PC-3 (cell line): ENCODE results near the gene TSPAN4. TPM values are rescaled to one million over a fixed set of nuclear protein-coding genes. Genes with fewer than 3 reads are reported as not detected.

Experiments used
- ATAC-seq: fragments of 200-7000 bp; cut with Tn5 transposase; 2 replicates; pipeline ENCODE4 v1.9.1; 2020; ENCODE audit warnings: mild to moderate bottlenecking, moderate library complexity
- BruUV-seq: library from RNA; stranded (reverse); fragments of 400-500 nt; replicated peaks from 2 replicates; lab custom pipeline; 2021; lab: Mats Ljungman, UMichigan
- CTCF ChIA-PET: fragments of 300-600 bp; sonication (Branson Sonifier 250); formaldehyde crosslinking; loops from one replicate; lab custom pipeline; 2022; ENCODE audit warnings: antibody characterized with exemption; lab: Charles Lee
- POLR2A ChIA-PET: fragments of 300-600 bp; sonication (Branson Sonifier 250); formaldehyde crosslinking; loops from one replicate; lab custom pipeline; 2022; ENCODE audit warnings: antibody characterized with exemption; ENCODE audit not compliant: unreplicated experiment; lab: Charles Lee
- DNase-seq: peaks from one replicate; pipeline ENCODE4 v3.0.0-alpha.2; 2015
- H2AFZ ChIP-seq: fragments of 300-600 bp; sonication (generic); 2 replicates; pipeline ENCODE4 v1.6.0; 2016; ENCODE audit warnings: antibody characterized with exemption, low read length
- H3F3A ChIP-seq: fragments of 300-600 bp; sonication (generic); one replicate; pipeline ENCODE4 v1.6.0; 2017; ENCODE audit warnings: antibody characterized with exemption, low read length, control low read depth, mild to moderate bottlenecking; ENCODE audit not compliant: unreplicated experiment
- H3K27ac ChIP-seq: fragments of 300-600 bp; sonication (generic); 2 replicates; pipeline ENCODE4 v1.5.1; 2016; ENCODE audit warnings: mild to moderate bottlenecking, low read length
- H3K27me3 ChIP-seq: fragments of 300-600 bp; sonication (generic); 2 replicates; pipeline ENCODE4 v1.6.1; 2016; ENCODE audit warnings: low read length, mixed read lengths
- H3K36me3 ChIP-seq: fragments of 300-600 bp; sonication (generic); 2 replicates; pipeline ENCODE4 v1.6.1; 2016; ENCODE audit warnings: low read depth, mixed run types, low read length, mixed read lengths
- H3K4me1 ChIP-seq: fragments of 300-600 bp; sonication (generic); 2 replicates; pipeline ENCODE4 v1.5.1; 2016; ENCODE audit warnings: low read length; ENCODE audit not compliant: insufficient read depth
- H3K4me2 ChIP-seq: fragments of 300-600 bp; sonication (generic); 2 replicates; pipeline ENCODE4 v1.6.0; 2016; ENCODE audit warnings: low read length
- H3K4me3 ChIP-seq: fragments of 300-600 bp; sonication (generic); 2 replicates; pipeline ENCODE4 v1.5.1; 2016; ENCODE audit warnings: mild to moderate bottlenecking, low read length, mixed read lengths
- H3K79me2 ChIP-seq: fragments of 300-600 bp; sonication (generic); 2 replicates; pipeline ENCODE4 v1.6.1; 2017; ENCODE audit warnings: low read length, mixed read lengths
- H3K9ac ChIP-seq: fragments of 300-600 bp; sonication (generic); 2 replicates; pipeline ENCODE4 v1.6.0; 2016; ENCODE audit warnings: mild to moderate bottlenecking, low read length
- H3K9me2 ChIP-seq: fragments of 300-600 bp; sonication (generic); replicated peaks from 2 replicates; pipeline ENCODE4 v1.6.1; 2016; ENCODE audit warnings: mixed run types, low read length, mixed read lengths
- H3K9me3 ChIP-seq: fragments of 300-600 bp; sonication (generic); 2 replicates; pipeline ENCODE4 v1.6.1; 2016; ENCODE audit warnings: low read length, mixed read lengths
- H4K20me1 ChIP-seq: fragments of 300-600 bp; sonication (generic); 2 replicates; pipeline ENCODE4 v1.6.1; 2016; ENCODE audit warnings: low read length, mixed read lengths
- CTCF ChIP-seq: fragments of 300-600 bp; sonication (generic); conservative IDR thresholded peaks from 2 replicates; pipeline ENCODE4 v1.5.1; 2017; ENCODE audit warnings: antibody characterized with exemption, low read depth, mild to moderate bottlenecking, low read length
- EZH2 ChIP-seq: fragments of 300-600 bp; sonication (generic); IDR thresholded peaks from one replicate; pipeline ENCODE4 v1.6.1; 2017; ENCODE audit warnings: antibody characterized with exemption, mild to moderate bottlenecking, low read length; ENCODE audit not compliant: unreplicated experiment
- EZH2phosphoT487 ChIP-seq: fragments of 300-600 bp; sonication (generic); IDR thresholded peaks from 2 replicates; pipeline ENCODE4 v1.6.1; 2018; ENCODE audit warnings: mild to moderate bottlenecking, antibody characterized with exemption, low read length, borderline replicate concordance
- intact Hi-C: fragments of 100-400 bp; cut with micrococcal nuclease; formaldehyde crosslinking; loops from 2 replicates; pipeline ENCODE4 v1.9.0; 2023
- total RNA-seq: library from RNA; depleted of rRNA; stranded (reverse); fragments of >200 nt; gene quantifications from 2 replicates; pipeline ENCODE4 v1.2.3, GENCODE V29; 2014

Gene TSPAN4
- total RNA-seq, 1 experiment from 2014 or later: 121 TPM

DNA sequence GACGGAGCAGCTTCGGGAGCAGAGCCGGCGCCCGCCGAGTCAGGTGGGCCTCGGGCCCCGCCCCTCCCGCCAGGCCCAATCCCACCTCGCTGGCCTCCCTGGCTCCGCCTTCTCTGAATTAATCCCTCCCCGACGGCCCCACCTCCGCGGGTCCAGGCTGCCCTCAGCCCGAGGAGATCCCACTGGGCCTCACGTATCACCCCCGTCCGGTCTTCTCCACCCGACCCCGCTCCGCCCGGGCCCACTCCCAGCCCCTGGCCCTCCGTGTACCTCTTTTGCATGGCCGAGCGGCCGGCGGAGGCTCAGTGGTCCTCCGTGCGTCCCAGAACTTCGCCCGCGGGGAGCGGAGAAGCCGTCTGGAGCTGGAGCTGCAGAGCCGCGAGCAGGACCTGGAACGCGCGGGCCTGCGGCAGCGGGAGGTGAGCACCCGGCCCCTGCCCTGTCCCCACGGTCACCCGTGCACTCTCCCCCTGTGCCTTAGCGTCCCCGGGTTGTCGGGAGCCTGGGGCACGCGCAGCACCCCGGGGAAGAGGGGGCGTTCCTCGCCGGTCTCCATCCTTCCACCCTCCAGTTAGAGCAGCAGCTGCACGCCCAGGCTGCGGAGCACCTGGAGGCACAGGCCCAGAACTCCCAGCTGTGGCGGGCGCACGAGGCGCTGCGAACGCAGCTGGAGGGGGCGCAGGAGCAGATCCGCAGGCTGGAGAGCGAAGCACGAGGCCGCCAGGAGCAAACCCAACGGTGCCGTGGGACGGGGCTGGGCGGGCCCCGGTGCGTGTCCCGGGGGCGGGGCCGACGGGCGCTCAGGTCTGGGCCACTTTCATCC lies 12.1 kb upstream of the TSPAN4 start:
- no peak overlapping the region for H3K27ac ChIP-seq
- ChIA-PET CTCF (no interaction called here), POLR2A (interaction anchor here (0.6 kb wide), 1 partner anchor 230 kb away, joined by 4 read pairs; no protein-coding TSS in a partner anchor)
- no peak for DNase-seq
- H2AFZ ChIP-seq: no peak overlapping the region
- BruUV-seq: no TSS peak
- no peaks in the 10 kb centered on the region for H4K20me1 ChIP-seq
- no peak overlapping the region for H3K4me2 ChIP-seq
- no peaks in the 10 kb centered on the region for H3K9me3 ChIP-seq
- H3K9me2 ChIP-seq: no peaks in the 10 kb centered on the region
- TF ChIP-seq EZH2phosphoT487 (no peak), EZH2 (no peak), CTCF (no peak)
- no peak for ATAC-seq
- H3K36me3 ChIP-seq: no peaks in the 10 kb centered on the region
- H3K4me3 ChIP-seq: no peak overlapping the region
- intact Hi-C loops: no loop called here
- no peaks in the 10 kb centered on the region for H3K27me3 ChIP-seq
- no peaks in the 10 kb centered on the region for H3F3A ChIP-seq
- H3K4me1 ChIP-seq: peaks cover 45% of the 10 kb centered on the region
- peaks cover 33% of the 10 kb centered on the region for H3K79me2 ChIP-seq
- H3K9ac ChIP-seq: no peak overlapping the region

DNA sequence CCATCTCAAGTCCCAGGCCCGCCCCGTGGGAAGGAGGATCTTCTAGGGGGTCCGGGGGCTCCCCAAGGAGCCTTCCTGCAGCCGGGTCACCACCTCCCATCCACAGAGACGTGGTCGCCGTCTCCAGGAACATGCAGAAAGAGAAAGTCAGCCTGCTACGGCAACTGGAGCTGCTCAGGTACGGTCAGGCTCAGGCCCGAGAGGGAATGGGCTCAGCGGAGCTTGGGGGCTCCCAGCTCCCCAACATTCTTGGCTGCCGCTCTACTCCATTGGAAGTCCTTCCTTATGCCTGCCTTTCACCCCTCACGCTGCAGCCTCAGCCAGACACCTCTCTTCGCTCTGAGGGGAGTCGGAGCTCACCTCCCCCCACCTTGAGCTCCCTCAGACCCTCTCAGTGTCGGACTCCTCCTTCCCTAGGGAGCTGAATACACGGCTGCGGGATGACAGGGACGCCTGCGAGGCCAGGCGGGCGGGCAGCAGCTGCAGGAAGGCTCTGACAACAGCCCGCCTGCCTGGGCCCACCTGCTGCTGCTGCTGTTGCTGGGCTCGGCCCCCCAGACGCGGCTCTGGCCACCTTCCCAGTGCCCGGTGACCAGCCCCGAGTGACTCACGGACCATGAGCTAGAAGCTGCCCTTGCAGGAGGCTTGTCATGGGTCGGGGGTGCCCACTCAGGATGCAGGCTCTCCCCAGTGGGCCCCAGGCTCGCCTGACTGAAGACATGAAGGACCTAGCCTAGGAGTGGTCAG lies 11.4 kb upstream of the TSPAN4 start:
- Histone ChIP-seq H3K4me3 (peak overlapping the region; percentile 83; the same call in 1 of the 2 replicates), H3K27me3 (no peaks in the 10 kb centered on the region), H3K9ac (no peak overlapping the region), H3F3A (no peaks in the 10 kb centered on the region), H3K27ac (no peak overlapping the region), H4K20me1 (no peaks in the 10 kb centered on the region), H2AFZ (no peak overlapping the region), H3K4me1 (peaks cover 37% of the 10 kb centered on the region), H3K79me2 (peaks cover 39% of the 10 kb centered on the region), H3K4me2 (peak overlapping the region; percentile 93), H3K9me2 (no peaks in the 10 kb centered on the region), H3K9me3 (no peaks in the 10 kb centered on the region), H3K36me3 (0 out of 2 replicates have a peak, but pooled peaks cover 3% of the 10 kb centered on the region)
- TF ChIP-seq EZH2: no peak
- TF ChIP-seq CTCF: no peak
- TF ChIP-seq EZH2phosphoT487: no peak
- BruUV-seq: no TSS peak
- ChIA-PET POLR2A (interaction anchor here (0.6 to 2.0 kb wide), 2 partner anchors 12 to 229 kb away, joined by 4 to 16 read pairs; partner anchors contain the start of gene PNPLA2), CTCF (no interaction called here)
- ATAC-seq (no peak), DNase-seq (no peak)
- intact Hi-C loops: no loop called here
